Smooth muscle cell (in vitro differentiated cells): Measurements from ENCODE around the gene BRAP. TPM values are rescaled to one million over a fixed set of nuclear protein-coding genes. Genes with fewer than 3 reads are reported as not detected.
"Not testable (repeated sequence)": the region's sequence is repeated elsewhere in the genome, so short reads cannot be mapped to it uniquely, and the experiment has no call there.

Experiments used
- DNase-seq: peaks from one replicate; lab custom pipeline; 2025; ENCODE audit not compliant: unreplicated experiment; lab: John Stamatoyannopoulos, UW
- H2AFZ ChIP-seq: fragments of 200-600 bp; sonication (generic); 2 replicates; pipeline ENCODE4 v1.6.0; 2016; ENCODE audit warnings: antibody characterized with exemption, low read depth, mild to moderate bottlenecking
- H3F3A ChIP-seq: fragments of 200-600 bp; sonication (generic); 2 replicates; pipeline ENCODE4 v1.6.0; 2017; ENCODE audit warnings: antibody characterized with exemption, low read depth
- H3K27ac ChIP-seq: fragments of 200-600 bp; sonication (generic); 2 replicates; pipeline ENCODE4 v1.5.1; 2016; ENCODE audit warnings: low read depth, mild to moderate bottlenecking
- H3K27me3 ChIP-seq: fragments of 200-600 bp; sonication (generic); 2 replicates; pipeline ENCODE4 v1.6.1; 2016; ENCODE audit warnings: low read depth, mild to moderate bottlenecking
- H3K36me3 ChIP-seq: fragments of 200-600 bp; sonication (generic); 2 replicates; pipeline ENCODE4 v1.5.1; 2016; ENCODE audit warnings: low read depth
- H3K4me1 ChIP-seq: fragments of 200-600 bp; sonication (generic); 2 replicates; pipeline ENCODE4 v1.5.1; 2016; ENCODE audit warnings: low read depth
- H3K4me2 ChIP-seq: fragments of 200-600 bp; sonication (generic); 2 replicates; pipeline ENCODE4 v1.6.0; 2016; ENCODE audit warnings: mild to moderate bottlenecking
- H3K4me3 ChIP-seq: fragments of 200-600 bp; sonication (generic); 2 replicates; pipeline ENCODE4 v1.5.1; 2016; ENCODE audit warnings: mild to moderate bottlenecking
- H3K79me2 ChIP-seq: fragments of 200-600 bp; sonication (generic); 2 replicates; pipeline ENCODE4 v1.6.0; 2016; ENCODE audit warnings: low read depth, mild to moderate bottlenecking
- H3K9ac ChIP-seq: fragments of 200-600 bp; sonication (generic); 2 replicates; pipeline ENCODE4 v1.6.0; 2016; ENCODE audit warnings: low read depth
- H3K9me3 ChIP-seq: fragments of 200-600 bp; sonication (generic); replicated peaks from 2 replicates; pipeline ENCODE4 v1.5.1; 2016; ENCODE audit warnings: low read depth
- H4K20me1 ChIP-seq: fragments of 200-600 bp; sonication (generic); 2 replicates; pipeline ENCODE4 v1.6.0; 2016; ENCODE audit warnings: low read depth
- WGBS: methylation state at CpG from one replicate; pipeline ENCODE4 v1.1.7; 2016; ENCODE audit warnings: low lambda C conversion rate; 5-methylcytosine and 5-hydroxymethylcytosine counted together
- polyA plus RNA-seq: library from polyadenylated mRNA; unstranded; fragments of >200 nt; fragmentation: Nextera tagmentation; extraction: Ambion mirVana; gene quantifications from 2 replicates; pipeline ENCODE4 v1.2.1, GENCODE V29; 2016
- total RNA-seq: library from RNA; depleted of rRNA; stranded (reverse); fragments of >200 nt; gene quantifications from 2 replicates; pipeline ENCODE4 v1.2.3, GENCODE V29; 2014
- TF ChIP-seq, protein P1 (sequence below): fragments of 200-600 bp; sonication (generic); IDR thresholded peaks from 2 replicates; pipeline ENCODE4 v1.5.1; 2017; ENCODE audit warnings: borderline replicate concordance, mild to moderate bottlenecking, antibody characterized with exemption; ENCODE audit not compliant: insufficient read depth, poor library complexity, severe bottlenecking

The BRAP gene
- total and polyA plus RNA-seq, 2 experiments from 2014 or later = 16.4 to 18.8 TPM

GRCh38 chr12:111655356-111655755 lies 30.4 kb downstream of the BRAP start:
- H3K79me2 ChIP-seq = no peaks in the 10 kb centered on the region
- no peak overlapping the region for H2AFZ ChIP-seq
- no peaks in the 10 kb centered on the region for H3F3A ChIP-seq
- H3K4me2 ChIP-seq = no peak overlapping the region
- no peak for DNase-seq
- H3K9ac ChIP-seq = no peak overlapping the region
- WGBS = 94% methylated on average over 3 of the region's 3 CpGs
- no peak overlapping the region for H3K4me3 ChIP-seq
- peaks cover 17% of the 10 kb centered on the region for H3K36me3 ChIP-seq
- no peaks in the 10 kb centered on the region for H4K20me1 ChIP-seq
- no peak overlapping the region for H3K27ac ChIP-seq
- no peaks in the 10 kb centered on the region for H3K9me3 ChIP-seq
- TF ChIP-seq, protein P1, sequence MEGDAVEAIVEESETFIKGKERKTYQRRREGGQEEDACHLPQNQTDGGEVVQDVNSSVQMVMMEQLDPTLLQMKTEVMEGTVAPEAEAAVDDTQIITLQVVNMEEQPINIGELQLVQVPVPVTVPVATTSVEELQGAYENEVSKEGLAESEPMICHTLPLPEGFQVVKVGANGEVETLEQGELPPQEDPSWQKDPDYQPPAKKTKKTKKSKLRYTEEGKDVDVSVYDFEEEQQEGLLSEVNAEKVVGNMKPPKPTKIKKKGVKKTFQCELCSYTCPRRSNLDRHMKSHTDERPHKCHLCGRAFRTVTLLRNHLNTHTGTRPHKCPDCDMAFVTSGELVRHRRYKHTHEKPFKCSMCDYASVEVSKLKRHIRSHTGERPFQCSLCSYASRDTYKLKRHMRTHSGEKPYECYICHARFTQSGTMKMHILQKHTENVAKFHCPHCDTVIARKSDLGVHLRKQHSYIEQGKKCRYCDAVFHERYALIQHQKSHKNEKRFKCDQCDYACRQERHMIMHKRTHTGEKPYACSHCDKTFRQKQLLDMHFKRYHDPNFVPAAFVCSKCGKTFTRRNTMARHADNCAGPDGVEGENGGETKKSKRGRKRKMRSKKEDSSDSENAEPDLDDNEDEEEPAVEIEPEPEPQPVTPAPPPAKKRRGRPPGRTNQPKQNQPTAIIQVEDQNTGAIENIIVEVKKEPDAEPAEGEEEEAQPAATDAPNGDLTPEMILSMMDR = no peak
- H3K4me1 ChIP-seq = no peaks in the 10 kb centered on the region
- no peaks in the 10 kb centered on the region for H3K27me3 ChIP-seq

GRCh38 chr12:111653596-111653995 lies 32.2 kb downstream of the BRAP start:
- Histone ChIP-seq H3K27ac (no peak overlapping the region), H2AFZ (no peak overlapping the region), H3K4me2 (no peak overlapping the region), H4K20me1 (no peaks in the 10 kb centered on the region), H3K79me2 (no peaks in the 10 kb centered on the region), H3K36me3 (peaks cover 16% of the 10 kb centered on the region), H3F3A (no peaks in the 10 kb centered on the region), H3K9ac (no peak overlapping the region), H3K27me3 (no peaks in the 10 kb centered on the region), H3K4me3 (no peak overlapping the region), H3K9me3 (no peaks in the 10 kb centered on the region), H3K4me1 (no peaks in the 10 kb centered on the region)
- 94% methylated on average over 6 of the region's 6 CpGs for WGBS
- TF ChIP-seq, protein P1 = no peak
- DNase-seq = no peak

- H3K9me3 ChIP-seq, H3K27ac ChIP-seq, H2AFZ ChIP-seq, H4K20me1 ChIP-seq, H3K9ac ChIP-seq, DNase-seq, H3F3A ChIP-seq, H3K4me1 ChIP-seq, H3K79me2 ChIP-seq, H3K4me3 ChIP-seq, H3K4me2 ChIP-seq, H3K27me3 ChIP-seq: not testable (repeated sequence)
- WGBS = 97% methylated on average over 9 of the region's 9 CpGs
- peaks cover 13% of the 10 kb centered on the region for H3K36me3 ChIP-seq
Measured at GRCh38 chr12:111652530-111652929, 33.2 kb downstream of the BRAP start.

- 96% methylated on average over 7 of the region's 7 CpGs for WGBS
- Histone ChIP-seq H4K20me1 (no peaks in the 10 kb centered on the region), H3F3A (no peaks in the 10 kb centered on the region), H3K79me2 (no peaks in the 10 kb centered on the region), H3K27me3 (no peaks in the 10 kb centered on the region), H3K4me2 (no peak overlapping the region), H3K9me3 (no peaks in the 10 kb centered on the region), H3K27ac (no peak overlapping the region), H2AFZ (no peak overlapping the region), H3K36me3 (peaks cover 13% of the 10 kb centered on the region), H3K4me3 (no peak overlapping the region), H3K9ac (no peak overlapping the region), H3K4me1 (no peaks in the 10 kb centered on the region)
- no peak for DNase-seq
- TF ChIP-seq, protein P1 = no peak
Measured at GRCh38 chr12:111650912-111651311, 34.8 kb downstream of the BRAP start.
